K562 (cell line): ENCODE results near the gene ZNF629. TPM values are rescaled to one million over a fixed set of nuclear protein-coding genes. Genes with fewer than 3 reads are reported as not detected.
A peak's percentile ranks its signal among the peaks of the same experiment; 100 is the strongest.

Experiments
- CBX1 ChIP-seq: sonication (generic); IDR thresholded peaks from 2 replicates; pipeline ENCODE4 v1.6.1; 2016; ENCODE audit warnings: antibody characterized with exemption, low read depth, mild to moderate bottlenecking
- CHD7 ChIP-seq: fragments of 200-600 bp; sonication (generic); IDR thresholded peaks from one replicate; pipeline ENCODE4 v1.6.1; 2012; ENCODE audit warnings: mild to moderate bottlenecking, low read depth, low read length, inconsistent platforms
- CREB5 ChIP-seq: fragments of 250-450 bp; sonication (Bioruptor Pico); IDR thresholded peaks from 2 replicates; pipeline ENCODE4 v1.5.0; 2020; ENCODE audit warnings: mild to moderate bottlenecking
- EP400 ChIP-seq: fragments of 450-650 bp; IDR thresholded peaks from 2 replicates; pipeline ENCODE4 v1.6.1; 2017; ENCODE audit warnings: antibody characterized with exemption, mild to moderate bottlenecking, moderate library complexity
- FOS ChIP-seq: IDR thresholded peaks from 3 replicates; pipeline ENCODE4 v1.6.1; 2011; ENCODE audit not compliant: insufficient read length; ENCODE audit errors: extremely low read depth
- HDAC2 ChIP-seq: fragments of 450-650 bp; IDR thresholded peaks from 2 replicates; pipeline ENCODE4 v1.6.1; 2016; ENCODE audit warnings: mild to moderate bottlenecking
- HNRNPL ChIP-seq: fragments of 200-400 bp; formaldehyde crosslinking; IDR thresholded peaks from 2 replicates; pipeline ENCODE4 v1.6.1; 2017; ENCODE audit warnings: low read depth, mild to moderate bottlenecking, low read length
- KLF13 ChIP-seq: fragments of 450-650 bp; IDR thresholded peaks from 2 replicates; pipeline ENCODE4 v1.6.1; 2016; ENCODE audit warnings: missing genetic modification characterization, low read depth, mild to moderate bottlenecking, missing compliant biosample characterization, moderate library complexity, borderline replicate concordance
- PHF8 ChIP-seq: fragments of 200-600 bp; sonication (generic); IDR thresholded peaks from 2 replicates; pipeline ENCODE4 v1.6.1; 2012; ENCODE audit warnings: mixed run types, mild to moderate bottlenecking, inconsistent platforms, low read length, moderate library complexity, borderline replicate concordance
- RBM22 ChIP-seq: fragments of 200-400 bp; formaldehyde crosslinking; IDR thresholded peaks from 2 replicates; pipeline ENCODE4 v1.6.1; 2018; ENCODE audit warnings: low read length, low read depth; ENCODE audit not compliant: poor library complexity, severe bottlenecking
- RBM25 ChIP-seq: fragments of 200-400 bp; formaldehyde crosslinking; IDR thresholded peaks from 2 replicates; pipeline ENCODE4 v1.6.1; 2018; ENCODE audit warnings: low read length, low read depth, moderate library complexity; ENCODE audit not compliant: severe bottlenecking
- STAT5B ChIP-seq: fragments of 250-450 bp; sonication (Bioruptor Pico); IDR thresholded peaks from 2 replicates; pipeline ENCODE4 v1.8.0; 2021; ENCODE audit warnings: mild to moderate bottlenecking, inconsistent platforms
- TAF1 ChIP-seq: IDR thresholded peaks from 2 replicates; pipeline ENCODE4 v1.6.1; 2011; ENCODE audit warnings: mild to moderate bottlenecking, low read length, moderate library complexity; ENCODE audit not compliant: insufficient read depth, control insufficient read depth, severe bottlenecking; ENCODE audit errors: extremely low read depth
- ZNF707 ChIP-seq: fragments of 250-450 bp; sonication (Bioruptor Pico); conservative IDR thresholded peaks from 2 replicates; pipeline ENCODE4 v1.8.0; 2022; ENCODE audit warnings: inconsistent platforms, mild to moderate bottlenecking, moderate library complexity
- polyA plus RNA-seq, 8 experiments: library from polyadenylated mRNA; depleted of rRNA in 4 of 8; stranded (reverse) in 5 of 8; unstranded in 3 of 8; fragments of >200 nt; fragmentation: Nextera tagmentation in 2 of 8; fragmentation: Illumina TruSeq in 1 of 8; extraction: Ambion mirVana in 2 of 8; extraction: Trizol in 1 of 8; gene quantifications; 2 replicates each; pipeline versions ENCODE4 v1.2.1 to v1.2.3, GENCODE V29; 2011 to 2014; ENCODE audit warnings: inconsistent platforms in 1 of 8, missing spikeins in 1 of 8
- total RNA-seq, 7 experiments: library from RNA; depleted of rRNA in 6 of 7; stranded (reverse); fragments of >200 nt in 6 of 7; fragmentation: Illumina TruSeq in 2 of 7; extraction: Trizol in 2 of 7; gene quantifications; 2 replicates each; pipeline versions ENCODE4 v1.2.1 to v1.2.3, GENCODE V29; 2011 to 2021; ENCODE audit warnings: low replicate concordance in 1 of 7

The ZNF629 gene
- total and polyA plus RNA-seq, 9 of the 15 experiments (the other 6 are each of a cell fraction or from before 2014, with no cell fraction given), result 0.44 to 18.8 (median 7.4) TPM

- TF ChIP-seq CHD7, result no peak
- peak; percentile 85; the same call in 1 of the 2 replicates for TF ChIP-seq HDAC2
- TF ChIP-seq HNRNPL, result no peak
- TF ChIP-seq CBX1, result 0 out of 2 replicates have a peak, but pooled peaks have one; percentile 26
- peak; percentile 60 for TF ChIP-seq EP400
- no peak for TF ChIP-seq ZNF707 (CRISPR knock-in tag)
- TF ChIP-seq KLF13 (tag), result no peak
- no peak for TF ChIP-seq FOS
- TF ChIP-seq RBM22, result no peak
- peak; percentile 61; the same call in 1 of the 2 replicates for TF ChIP-seq PHF8
- TF ChIP-seq STAT5B, result no peak
- no peak for TF ChIP-seq RBM25
- TF ChIP-seq CREB5 (CRISPR knock-in tag), result no peak
- peak; percentile 80 for TF ChIP-seq TAF1
Observed at GRCh38 chr16:30786936-30787612, at the start of gene ZNF629 (continued).
